ENCODE data around the gene PAPSS1. TPM values are rescaled to one million over a fixed set of nuclear protein-coding genes. Genes with fewer than 3 reads are reported as not detected.
A peak's percentile ranks its signal among the peaks of the same experiment; 100 is the strongest.

PAPSS1 gene
- total RNA-seq, 1 donor from 2014 or later: 5.3 TPM

DNA sequence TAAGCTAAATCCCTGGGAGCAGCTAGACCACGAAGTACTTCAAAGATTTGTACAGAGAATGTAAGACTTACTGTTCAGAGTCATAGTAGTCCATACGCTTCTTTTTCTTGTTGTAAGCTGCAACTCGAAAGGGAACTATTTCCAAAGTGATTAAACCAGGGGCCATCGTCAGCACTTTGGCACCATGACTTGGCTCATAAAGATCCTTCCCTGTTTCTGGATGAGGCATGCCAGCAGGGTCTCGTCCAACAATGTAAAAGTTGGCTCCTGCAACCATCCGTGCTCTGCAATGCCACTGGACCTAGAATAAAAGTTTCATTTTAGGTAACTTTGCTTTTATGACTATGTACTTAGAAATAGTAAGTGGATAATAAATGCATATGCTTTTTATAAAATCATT lies 88.5 kb downstream of the PAPSS1 start:
- DNase-seq (ENCODE audit: low spot score): peak; percentile 83
- peak; percentile 83 for ATAC-seq

DNA sequence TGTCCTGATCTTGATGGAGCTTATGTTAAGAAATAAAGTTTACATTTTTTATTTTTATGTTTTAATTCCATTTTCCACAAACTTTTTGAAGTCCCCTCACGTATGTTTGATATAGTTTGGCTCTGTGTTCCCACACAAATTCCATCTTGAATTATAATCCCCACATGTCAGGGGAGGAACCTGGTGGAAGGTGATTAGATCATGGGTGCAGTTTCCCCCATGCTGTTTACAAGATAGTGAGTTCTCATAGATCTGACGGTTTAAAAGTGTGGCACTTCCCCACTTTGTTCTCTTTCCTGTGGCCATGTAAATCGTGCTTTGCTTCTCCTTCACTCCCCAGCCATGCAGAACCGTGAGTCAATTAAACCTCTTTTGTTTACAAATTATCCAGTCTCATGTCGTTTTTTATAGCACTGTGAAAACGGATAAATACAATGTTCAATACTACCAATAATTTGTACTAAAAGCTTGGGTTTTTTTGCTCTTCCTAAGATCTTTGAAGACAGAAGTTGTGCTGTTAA lies 89.8 kb downstream of the PAPSS1 start:
- DNase-seq (ENCODE audit: low spot score) (no peak), ATAC-seq (no peak)

- ATAC-seq (no peak), DNase-seq (ENCODE audit: low spot score) (no peak)
These were observed 90.7 kb downstream of the PAPSS1 start for GRCh38 chr4:107629318-107629717.

GRCh38 chr4:107625391-107625902 lies 94.6 kb downstream of the PAPSS1 start:
- ATAC-seq (no peak), DNase-seq (ENCODE audit: low spot score) (no peak)

DNA sequence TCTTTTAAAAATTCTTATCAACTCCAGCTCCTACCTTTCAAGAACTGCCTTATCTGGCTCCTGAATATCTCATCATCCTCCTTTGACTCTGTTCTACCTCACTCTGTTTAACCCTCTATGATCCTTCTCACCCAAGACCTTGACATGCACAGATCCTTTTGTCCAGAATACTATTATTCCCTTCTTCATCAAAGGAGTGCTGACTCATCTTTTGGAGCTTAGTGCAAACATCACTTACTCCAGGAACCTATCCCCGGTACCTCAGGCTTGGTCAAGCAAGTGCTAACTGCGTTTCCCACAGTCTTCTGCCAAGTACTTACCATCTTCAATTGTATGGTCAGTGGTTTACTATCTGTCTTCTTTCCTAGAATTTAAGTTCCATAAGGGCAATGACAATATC lies 96.0 kb downstream of the PAPSS1 start:
- no peak for DNase-seq (ENCODE audit: low spot score)
- no peak for ATAC-seq

- DNase-seq (ENCODE audit: low spot score): no peak
- ATAC-seq: no peak
These were observed 98.0 kb downstream of the PAPSS1 start for GRCh38 chr4:107622006-107622405.

DNA sequence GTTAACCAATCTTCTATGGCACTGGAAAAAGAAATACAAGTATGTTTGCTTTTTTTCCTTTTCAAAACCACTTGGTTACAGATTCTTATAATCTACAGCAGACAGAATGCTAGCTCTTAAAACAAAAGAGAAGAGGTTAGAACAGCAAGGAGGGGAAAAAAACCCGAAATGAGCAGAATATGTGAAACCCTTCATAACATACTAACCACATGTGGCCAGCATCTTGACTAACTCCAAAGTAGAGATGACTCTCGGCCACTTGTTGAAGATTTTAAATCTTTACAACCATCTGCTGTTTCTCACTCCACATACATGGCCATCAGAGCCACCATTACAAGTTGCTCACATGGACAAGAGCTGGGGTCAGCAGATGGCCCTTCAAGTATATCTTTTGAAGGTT lies 100.3 kb downstream of the PAPSS1 start:
- DNase-seq (ENCODE audit: low spot score) (no peak), ATAC-seq (no peak)

DNA sequence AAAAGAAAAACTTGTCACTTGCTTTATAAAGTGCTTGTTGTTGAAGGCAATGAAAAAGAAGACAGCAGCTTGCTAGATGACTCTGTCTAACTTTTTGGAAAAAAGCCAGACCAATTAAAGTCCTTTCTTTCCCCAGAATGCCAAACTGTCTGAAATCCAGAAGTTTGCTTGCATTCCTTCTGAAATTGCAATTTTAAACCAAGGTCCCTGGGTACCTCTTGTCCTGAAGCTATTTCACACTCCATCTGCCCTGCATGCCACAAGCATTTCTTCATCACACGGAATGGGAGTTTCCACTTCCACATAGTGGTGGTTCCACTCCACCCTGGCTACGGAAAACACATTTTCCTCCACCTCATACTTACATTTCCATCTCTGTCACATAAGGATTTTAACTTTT lies 101.0 kb downstream of the PAPSS1 start:
- no peak for DNase-seq (ENCODE audit: low spot score)
- ATAC-seq: no peak

DNA sequence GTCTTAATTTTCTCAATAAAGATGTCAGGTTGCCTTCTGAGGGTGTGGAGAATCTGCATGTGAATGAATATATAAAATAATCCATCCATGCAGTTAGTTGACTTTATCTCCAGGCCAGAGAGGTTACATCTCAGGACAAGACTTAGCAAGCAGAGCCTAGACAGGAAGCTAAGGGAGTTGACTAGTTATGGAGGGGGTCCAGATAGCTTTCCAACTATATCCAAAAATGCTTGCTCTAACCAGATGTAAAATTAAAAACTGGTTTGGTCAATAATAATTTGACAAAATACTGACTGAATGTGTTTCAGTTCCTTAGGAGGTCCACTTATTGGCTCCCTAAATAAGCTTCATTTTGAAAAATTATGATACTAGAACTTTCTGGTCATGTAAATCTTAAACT lies 101.4 kb downstream of the PAPSS1 start:
- DNase-seq (ENCODE audit: low spot score): no peak
- no peak for ATAC-seq

- ATAC-seq: no peak
- no peak for DNase-seq (ENCODE audit: low spot score)
These were observed 103.1 kb downstream of the PAPSS1 start for GRCh38 chr4:107616838-107617389.

DNA sequence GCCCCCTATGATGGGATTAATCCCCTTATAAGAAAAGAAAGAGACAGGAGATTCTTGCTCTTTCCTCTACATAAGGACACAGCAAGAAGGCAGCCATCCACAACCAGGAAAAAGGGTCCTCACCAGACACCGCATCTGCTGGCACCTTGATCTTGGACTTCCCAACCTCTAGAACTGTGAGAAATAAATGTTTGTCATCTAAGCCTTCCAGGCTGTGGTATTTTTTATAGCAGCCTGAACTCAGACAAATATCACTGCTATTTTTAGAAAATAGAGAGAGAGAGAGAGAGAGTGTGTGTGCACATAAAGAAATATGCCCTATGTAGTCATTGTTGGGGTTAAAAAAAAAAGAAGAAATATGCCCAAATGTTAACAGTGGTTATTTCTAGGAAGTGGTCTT lies 104.2 kb downstream of the PAPSS1 start:
- ATAC-seq: no peak

GRCh38 chr4:107603430-107603829 lies 116.6 kb downstream of the PAPSS1 start:
- DNase-seq (ENCODE audit: low spot score): no peak
- no peak for ATAC-seq

More for the DNA sequence above, 104.2 kb downstream of the PAPSS1 start:
- no peak for DNase-seq (ENCODE audit: low spot score)

GRCh38 chr4:107600983-107601382 lies 119.1 kb downstream of the PAPSS1 start:
- no peak for ATAC-seq
- DNase-seq (ENCODE audit: low spot score): no peak

DNA sequence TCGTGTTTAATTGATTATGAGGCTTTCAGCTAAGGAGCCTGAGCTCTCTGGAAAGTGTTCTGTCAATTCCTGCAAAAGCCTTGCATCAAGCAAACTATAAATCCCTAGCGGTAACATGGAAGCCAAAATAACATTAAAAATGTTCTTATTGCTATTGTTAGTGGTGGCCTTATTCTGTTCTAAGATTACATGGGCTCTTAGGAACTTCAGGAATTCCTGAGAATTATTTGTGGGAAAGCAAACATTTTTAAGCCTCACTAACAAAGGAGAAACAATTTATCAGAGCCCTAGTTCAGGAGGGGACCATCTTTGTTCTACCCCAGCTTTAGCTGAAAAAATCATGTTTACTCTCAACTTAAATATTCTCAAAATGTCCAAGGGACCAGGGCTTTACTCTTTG lies 119.6 kb downstream of the PAPSS1 start:
- ATAC-seq: no peak
- no peak for DNase-seq (ENCODE audit: low spot score)

- DNase-seq (ENCODE audit: low spot score): no peak
- ATAC-seq: no peak
These were observed 120.2 kb downstream of the PAPSS1 start for GRCh38 chr4:107599841-107600240.

DNA sequence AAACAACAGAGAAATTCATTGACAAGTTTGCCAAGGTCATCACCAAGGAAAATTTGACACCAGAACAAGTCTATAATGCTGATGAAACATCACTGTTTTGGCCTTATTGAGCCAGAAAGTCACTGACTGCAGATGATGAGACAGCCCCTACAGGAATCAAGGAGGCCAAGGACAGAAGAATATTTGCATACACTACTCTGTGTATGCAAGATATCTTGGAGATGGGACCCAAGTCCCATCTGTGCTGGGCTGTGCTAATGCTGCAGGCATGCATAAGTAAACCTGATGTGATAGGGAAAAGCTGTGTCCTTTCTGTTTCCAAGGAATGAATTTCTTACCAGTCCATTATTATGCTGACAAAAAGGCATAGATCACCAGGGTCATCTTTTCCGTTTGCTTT lies 126.8 kb downstream of the PAPSS1 start:
- ATAC-seq: no peak

GRCh38 chr4:107592519-107592918 lies 127.5 kb downstream of the PAPSS1 start:
- DNase-seq (ENCODE audit: low spot score): no peak
- no peak for ATAC-seq

More for the DNA sequence above, 126.8 kb downstream of the PAPSS1 start:
- DNase-seq (ENCODE audit: low spot score): no peak

DNA sequence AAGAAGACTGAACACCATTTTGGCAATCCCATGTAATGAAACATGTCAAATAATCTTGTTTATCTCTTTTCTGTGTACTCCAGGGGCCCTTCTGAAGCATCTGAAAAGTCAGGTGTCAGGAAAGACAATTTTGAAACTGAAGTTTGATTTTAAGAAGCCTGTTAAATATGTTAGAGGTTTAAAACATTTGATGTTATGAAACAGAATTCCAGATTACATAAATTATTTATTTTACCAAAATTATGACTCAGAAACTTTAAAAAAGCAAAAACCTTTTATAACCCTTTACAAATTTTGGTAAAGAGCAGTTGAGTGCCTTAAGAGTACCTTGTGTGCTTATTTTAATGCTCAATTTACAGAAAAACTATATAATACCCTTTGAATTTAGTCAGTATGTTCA lies 130.8 kb downstream of the PAPSS1 start:
- no peak for ATAC-seq
- DNase-seq (ENCODE audit: low spot score): no peak

- DNase-seq (ENCODE audit: low spot score) (no peak), ATAC-seq (no peak)
These were observed 133.7 kb downstream of the PAPSS1 start for GRCh38 chr4:107586371-107586770.

DNA sequence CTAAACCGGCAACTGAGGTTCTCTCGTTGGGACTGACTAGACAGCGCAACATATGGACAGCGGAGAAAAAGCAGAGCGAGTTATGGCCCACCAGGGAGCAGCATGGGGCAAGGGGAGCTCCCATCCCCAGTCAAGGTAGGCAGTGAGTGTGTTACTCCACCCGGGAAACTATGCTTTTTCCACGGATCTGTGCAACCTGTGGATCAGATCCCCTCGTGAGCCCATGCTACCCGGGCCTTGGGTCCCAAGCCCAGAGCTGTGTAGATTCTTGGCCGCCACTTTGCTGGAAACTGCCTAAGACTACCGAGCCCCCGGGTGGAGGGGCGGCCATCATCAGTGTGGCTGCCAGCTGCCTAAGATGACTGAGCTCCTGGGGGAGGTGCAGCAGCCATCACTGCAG lies 140.9 kb downstream of the PAPSS1 start:
- ATAC-seq: no peak

GRCh38 chr4:107578321-107578720 lies 141.7 kb downstream of the PAPSS1 start:
- ATAC-seq: no peak
- DNase-seq (ENCODE audit: low spot score): no peak

More for the DNA sequence above, 140.9 kb downstream of the PAPSS1 start:
- DNase-seq (ENCODE audit: low spot score): no peak

- DNase-seq (ENCODE audit: low spot score) (no peak), ATAC-seq (no peak)
These were observed 142.3 kb downstream of the PAPSS1 start for GRCh38 chr4:107577743-107578142.

DNA sequence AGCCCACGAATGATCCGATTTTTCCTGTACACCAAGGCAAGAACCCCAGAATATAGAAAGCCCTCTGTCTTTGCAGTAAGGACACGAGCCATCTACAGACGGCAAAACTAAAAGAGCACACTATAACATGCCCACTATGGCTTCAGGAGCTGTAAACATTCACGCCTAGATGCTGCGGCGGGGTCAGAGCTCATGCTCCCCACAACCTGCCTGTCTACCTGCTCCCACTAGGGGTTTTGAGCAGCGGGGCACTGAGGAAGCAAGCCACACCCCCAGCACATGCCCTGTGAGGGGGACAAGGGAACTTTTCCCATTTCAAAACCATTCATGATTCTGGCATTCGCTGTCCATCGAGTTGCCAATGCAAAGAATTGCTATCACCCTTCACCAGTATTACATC lies 144.8 kb downstream of the PAPSS1 start:
- ATAC-seq (no peak), DNase-seq (ENCODE audit: low spot score) (no peak)
